Coronary artery (tissue), 2 donors: ENCODE results near the gene NDUFS3.

ENCODE experiments used
- DNase-seq: peaks from one replicate; pipeline ENCODE4 v3.0.0-alpha.2; 2017; ENCODE audit warnings: low spot score
- H3K27ac ChIP-seq, 2 donors: fragments of 200-600 bp; sonication (generic); one replicate each; pipeline ENCODE4 v1.5.1; 2016 to 2019
- H3K4me3 ChIP-seq: fragments of 200-600 bp; sonication (generic); 2 replicates; pipeline ENCODE4 v1.5.1; 2016; ENCODE audit warnings: mild to moderate bottlenecking, moderate library complexity
- TF ChIP-seq, protein P1 (sequence below): fragments of 200-600 bp; sonication (generic); IDR thresholded peaks from one replicate; pipeline ENCODE4 v1.5.1; 2019; ENCODE audit warnings: antibody characterized with exemption

The NDUFS3 gene

DNA sequence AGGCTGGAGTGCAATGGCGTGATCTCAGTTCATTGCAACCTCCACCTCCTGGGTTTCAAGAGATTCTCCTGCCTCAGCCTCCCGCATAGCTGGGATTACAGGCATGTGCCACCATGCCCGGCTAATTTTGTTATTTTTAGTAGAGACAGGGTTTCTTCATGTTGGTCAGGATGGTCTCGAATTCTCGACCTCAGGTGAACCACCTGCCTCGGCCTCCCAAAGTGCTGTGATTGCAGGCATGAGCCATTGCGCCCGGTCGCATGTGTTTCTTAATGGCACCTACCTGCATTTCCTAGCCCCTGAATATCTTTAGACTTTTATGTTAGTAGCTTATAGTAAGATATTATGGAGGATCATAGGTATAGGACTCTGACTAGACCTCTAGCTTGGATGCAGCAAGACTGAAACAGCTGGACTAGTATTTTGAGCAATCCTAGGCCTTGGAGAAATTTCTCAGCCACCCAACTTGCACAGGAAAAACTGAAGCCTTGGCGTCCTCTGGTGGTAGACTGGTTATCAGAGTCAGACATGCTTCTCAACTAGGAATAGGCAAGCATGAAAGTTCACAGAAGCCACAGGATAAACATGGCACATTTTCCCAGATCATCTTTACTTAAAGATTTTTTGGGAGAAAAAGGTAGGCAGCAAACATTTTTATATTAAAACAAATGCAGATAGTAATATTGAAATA is 38.0 kb downstream of the NDUFS3 start:
- no peak overlapping the region for H3K27ac ChIP-seq
- H3K4me3 ChIP-seq: no peak overlapping the region
- DNase-seq: no peak
- TF ChIP-seq, protein P1, sequence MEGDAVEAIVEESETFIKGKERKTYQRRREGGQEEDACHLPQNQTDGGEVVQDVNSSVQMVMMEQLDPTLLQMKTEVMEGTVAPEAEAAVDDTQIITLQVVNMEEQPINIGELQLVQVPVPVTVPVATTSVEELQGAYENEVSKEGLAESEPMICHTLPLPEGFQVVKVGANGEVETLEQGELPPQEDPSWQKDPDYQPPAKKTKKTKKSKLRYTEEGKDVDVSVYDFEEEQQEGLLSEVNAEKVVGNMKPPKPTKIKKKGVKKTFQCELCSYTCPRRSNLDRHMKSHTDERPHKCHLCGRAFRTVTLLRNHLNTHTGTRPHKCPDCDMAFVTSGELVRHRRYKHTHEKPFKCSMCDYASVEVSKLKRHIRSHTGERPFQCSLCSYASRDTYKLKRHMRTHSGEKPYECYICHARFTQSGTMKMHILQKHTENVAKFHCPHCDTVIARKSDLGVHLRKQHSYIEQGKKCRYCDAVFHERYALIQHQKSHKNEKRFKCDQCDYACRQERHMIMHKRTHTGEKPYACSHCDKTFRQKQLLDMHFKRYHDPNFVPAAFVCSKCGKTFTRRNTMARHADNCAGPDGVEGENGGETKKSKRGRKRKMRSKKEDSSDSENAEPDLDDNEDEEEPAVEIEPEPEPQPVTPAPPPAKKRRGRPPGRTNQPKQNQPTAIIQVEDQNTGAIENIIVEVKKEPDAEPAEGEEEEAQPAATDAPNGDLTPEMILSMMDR: peak; percentile 35

DNA sequence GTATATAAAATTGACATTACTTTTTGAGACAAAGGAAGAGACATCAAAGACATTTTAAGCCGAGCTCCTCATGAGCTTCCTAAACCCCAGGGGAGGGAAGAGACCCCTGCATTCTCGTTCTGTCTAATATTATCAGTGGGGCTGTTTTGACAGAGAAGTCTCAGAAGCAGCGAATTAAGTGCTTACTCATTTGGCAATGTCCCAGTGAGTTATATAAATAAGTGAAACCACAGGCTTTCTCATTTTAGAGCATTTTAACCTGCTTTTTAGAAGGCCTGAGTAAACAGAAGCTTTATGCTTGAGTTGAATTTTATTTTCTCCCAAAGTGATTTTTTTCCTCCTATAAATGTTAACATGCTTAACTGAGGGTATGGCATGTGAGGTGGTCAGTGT is 38.5 kb downstream of the NDUFS3 start:
- Histone ChIP-seq H3K4me3 (no peak overlapping the region), H3K27ac (no peak overlapping the region)
- DNase-seq: no peak
- TF ChIP-seq, protein P1: no peak

DNA sequence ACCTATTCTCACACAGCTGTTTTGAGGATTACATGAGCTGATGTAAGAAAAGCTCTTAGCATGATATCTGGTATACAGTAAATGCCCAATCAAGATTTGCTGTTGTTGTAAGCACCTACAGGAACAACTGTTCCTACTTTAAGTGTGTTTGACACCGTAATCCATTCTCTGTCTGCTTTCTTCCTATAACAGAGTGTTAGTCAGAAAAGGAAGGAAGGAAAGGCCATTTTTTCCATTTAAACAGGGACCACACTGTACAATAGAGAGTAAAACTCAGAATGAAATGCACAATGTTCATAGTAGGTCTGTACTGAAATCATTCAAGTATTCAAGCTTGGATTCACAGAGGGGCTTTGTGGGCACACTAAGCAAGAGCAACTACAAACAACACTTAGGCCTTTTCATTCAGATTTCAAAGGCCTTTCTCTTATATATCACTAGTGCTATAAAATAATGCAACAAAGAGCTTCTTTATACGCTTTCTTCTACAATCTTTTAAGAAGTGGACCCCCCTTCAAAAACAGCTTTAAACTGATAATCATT is 42.0 kb downstream of the NDUFS3 start:
- TF ChIP-seq, protein P1: no peak
- Histone ChIP-seq H3K4me3 (no peak overlapping the region), H3K27ac (no peak overlapping the region)
- DNase-seq: no peak

DNA sequence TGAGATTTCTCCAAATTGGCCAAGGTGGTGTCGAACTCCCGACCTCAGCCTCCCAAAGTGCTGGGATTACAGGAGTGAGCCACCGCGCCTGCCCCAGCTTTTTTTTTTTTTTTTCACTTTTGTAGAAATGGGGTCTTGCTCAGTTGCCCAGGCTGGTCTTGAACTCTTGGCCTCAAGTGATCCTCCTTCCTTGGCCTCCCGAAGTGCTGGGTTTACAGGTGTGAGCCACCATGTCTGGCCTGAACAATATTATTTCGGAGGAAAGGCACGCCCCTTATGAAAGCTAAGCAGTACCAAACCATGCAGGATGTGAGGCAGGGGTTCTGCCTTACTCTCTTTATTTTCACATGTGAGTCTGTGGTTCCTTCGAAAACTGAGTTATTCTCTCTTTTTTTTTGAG is 47.4 kb downstream of the NDUFS3 start:
- H3K4me3 ChIP-seq: no peak overlapping the region
- TF ChIP-seq, protein P1: no peak
- DNase-seq: no peak
- H3K27ac ChIP-seq: no peak overlapping the region

DNA sequence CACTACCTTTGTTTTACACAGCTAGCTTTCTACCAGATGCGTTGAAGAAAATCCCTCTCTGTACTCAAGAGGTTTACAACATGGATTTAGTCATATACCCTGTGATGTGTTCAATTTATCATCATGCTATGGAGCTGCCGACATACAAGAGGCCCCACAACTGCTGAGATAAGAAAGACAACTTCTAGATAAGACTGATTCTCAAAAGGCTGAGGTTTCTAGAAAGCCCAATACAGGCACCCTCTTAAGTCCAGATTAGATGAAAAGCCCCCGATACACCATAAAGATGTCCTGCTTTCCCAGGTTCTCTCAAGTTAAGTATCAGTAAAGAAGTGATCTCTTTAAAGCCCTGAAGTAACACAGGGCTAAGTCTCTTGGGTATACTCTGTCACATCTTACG is 49.2 kb downstream of the NDUFS3 start:
- DNase-seq: no peak
- Histone ChIP-seq H3K4me3 (no peak overlapping the region), H3K27ac (no peak overlapping the region)
- TF ChIP-seq, protein P1: no peak

DNA sequence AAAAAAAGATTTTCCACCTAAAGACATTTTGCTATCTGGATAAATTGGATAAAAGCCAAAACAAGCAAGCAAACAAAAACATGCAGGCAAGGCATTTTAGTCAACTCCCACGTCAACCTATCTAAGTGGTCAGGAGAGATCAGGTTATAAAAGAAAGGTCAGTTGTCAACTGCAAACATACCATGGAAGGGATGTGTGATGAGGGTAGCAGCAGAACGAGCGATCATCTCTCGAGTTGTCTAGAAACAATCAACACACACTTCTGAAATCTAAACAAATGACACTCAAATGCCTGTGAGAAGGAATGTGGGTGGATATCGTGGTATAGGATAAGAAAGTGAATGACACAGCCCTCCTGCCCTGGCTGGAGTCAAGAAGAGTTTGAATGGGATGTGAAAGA is 52.6 kb downstream of the NDUFS3 start:
- no peak overlapping the region for H3K4me3 ChIP-seq
- no peak for DNase-seq
- no peak overlapping the region for H3K27ac ChIP-seq
- TF ChIP-seq, protein P1: no peak
